PC-3 (cell line): Measurements from ENCODE around the gene RFX1.

Source experiments
- EZH2 ChIP-seq: fragments of 300-600 bp; sonication (generic); IDR thresholded peaks from one replicate; pipeline ENCODE4 v1.6.1; 2017; ENCODE audit warnings: antibody characterized with exemption, mild to moderate bottlenecking, low read length; ENCODE audit not compliant: unreplicated experiment
- EZH2phosphoT487 ChIP-seq: fragments of 300-600 bp; sonication (generic); IDR thresholded peaks from 2 replicates; pipeline ENCODE4 v1.6.1; 2018; ENCODE audit warnings: mild to moderate bottlenecking, antibody characterized with exemption, low read length, borderline replicate concordance

DNA sequence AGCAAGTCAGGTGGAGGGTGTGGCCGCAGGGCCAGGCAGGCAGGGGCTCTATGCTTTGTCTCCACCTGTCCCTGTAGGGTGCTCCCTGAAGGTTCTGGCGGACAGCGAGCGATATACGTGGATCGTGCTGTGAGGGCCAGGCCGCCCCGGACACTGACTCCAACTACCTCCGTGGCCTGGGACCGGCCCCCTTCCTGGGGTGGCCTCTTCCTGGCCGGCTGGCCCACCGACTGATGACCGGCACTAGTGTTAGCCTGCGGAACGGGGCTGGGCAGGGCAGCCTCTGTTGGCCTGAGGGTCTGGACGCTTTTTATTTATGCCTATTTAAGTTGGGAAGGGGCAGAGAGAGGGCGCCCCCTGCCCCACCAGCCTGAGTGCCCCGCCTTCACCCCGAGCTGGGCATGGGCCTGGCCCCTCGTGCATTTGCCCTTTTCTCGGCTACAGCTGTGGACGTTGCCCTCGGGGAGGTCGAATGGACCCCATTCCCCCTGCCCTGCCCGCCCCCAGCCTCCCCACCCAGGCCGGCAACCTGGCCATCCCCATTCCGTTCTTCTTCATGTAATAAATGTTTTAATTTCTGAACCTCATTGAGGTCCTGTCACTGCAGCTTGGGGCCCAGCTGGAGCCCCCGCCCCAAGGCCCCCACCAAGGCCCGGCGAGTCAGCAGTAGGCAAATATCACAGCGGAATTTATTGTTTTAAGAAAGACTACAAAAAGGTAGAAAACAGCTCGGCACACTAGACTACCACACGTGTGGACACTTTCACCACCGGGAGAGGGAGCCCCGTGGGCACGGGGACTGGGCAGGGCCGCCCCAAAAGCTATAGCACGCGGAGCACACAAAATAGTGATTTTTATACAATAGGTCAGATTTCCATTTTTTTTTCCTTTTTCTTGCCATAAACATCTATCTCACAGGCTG lies 45.0 kb downstream of the RFX1 start:
- TF ChIP-seq EZH2phosphoT487, result no peak
- no peak for TF ChIP-seq EZH2
